Cerebellar nuclear complex (tissue), 1 donor: ENCODE measurements around the gene PHF19.
A peak's percentile ranks its signal among the peaks of the same experiment; 100 is the strongest.

ENCODE experiments used
- DNase-seq, 2 experiments: peaks; one replicate each; lab custom pipeline; 2025; lab: John Stamatoyannopoulos, UW

The PHF19 gene

DNA sequence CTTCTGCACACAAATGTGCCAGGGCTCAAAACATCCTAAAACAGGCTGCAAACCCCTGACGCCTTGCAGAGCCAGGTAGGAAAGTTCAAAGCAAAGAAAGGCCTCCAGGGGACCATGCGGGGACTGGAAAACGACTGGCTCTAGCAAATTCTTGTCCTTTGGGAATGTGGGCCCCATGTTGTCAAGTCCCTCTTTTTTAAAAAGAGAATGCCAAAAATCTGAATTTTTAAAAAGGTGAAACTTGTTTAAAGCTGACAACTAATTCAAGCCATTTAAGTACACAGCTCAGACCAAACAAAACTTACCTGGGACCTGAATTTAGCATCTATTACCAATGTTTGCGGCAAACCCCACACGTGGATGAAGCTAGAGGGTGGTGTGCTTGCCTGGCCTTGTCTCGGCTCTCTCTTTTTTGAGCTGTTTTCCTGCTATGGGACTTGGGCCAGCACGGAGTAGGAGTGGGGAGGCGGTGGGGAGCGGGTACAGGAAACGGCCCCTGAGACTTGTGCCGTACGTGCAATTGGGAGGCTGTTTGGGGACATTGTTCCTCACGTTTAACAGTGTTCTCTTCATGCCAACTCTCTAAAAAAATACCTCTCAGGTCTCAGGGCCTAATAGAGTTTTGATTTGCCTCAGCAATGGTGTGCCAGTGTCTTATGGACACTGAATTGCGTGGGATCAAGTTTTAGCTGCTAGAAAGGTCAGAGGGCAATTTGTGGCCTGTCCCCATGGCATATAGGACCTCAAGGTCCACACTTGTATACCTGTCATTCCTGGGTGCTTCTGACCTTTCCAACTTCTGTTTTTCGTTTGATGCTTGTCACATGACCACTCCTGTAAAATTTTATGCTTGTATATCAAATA is 15.1 kb upstream of the PHF19 start:
- no peak for DNase-seq

DNA sequence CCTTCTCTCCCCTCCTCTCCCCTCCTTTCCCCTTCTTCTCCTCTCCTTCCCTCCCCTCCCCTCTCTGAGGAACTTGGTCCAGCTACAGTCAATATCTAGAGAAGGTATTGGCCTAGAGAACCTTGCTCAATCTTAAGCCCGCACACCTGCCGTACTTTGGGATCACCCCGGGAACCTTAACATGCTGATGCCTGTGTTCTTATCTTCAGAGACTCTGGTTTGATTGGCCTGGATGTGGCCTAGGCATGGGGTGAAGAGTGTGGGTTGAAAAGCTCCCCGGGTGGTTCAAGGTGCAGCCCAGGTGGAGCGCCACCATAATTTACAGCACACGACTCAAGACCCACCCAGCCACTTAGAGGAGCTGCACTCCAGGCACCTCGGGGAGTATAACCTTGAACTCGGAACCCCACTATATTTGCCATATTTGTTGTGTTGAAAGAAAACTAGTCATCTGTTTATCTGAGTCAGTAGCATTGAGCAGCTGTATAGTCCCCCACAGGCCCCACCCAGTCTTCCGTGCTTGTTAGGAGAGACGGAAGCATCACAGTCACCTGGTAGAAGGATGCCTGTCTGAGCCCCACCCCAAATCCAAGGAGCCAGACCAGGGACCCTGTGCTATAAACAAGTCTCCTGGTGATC is 14.4 kb upstream of the PHF19 start:
- DNase-seq = no peak

DNA sequence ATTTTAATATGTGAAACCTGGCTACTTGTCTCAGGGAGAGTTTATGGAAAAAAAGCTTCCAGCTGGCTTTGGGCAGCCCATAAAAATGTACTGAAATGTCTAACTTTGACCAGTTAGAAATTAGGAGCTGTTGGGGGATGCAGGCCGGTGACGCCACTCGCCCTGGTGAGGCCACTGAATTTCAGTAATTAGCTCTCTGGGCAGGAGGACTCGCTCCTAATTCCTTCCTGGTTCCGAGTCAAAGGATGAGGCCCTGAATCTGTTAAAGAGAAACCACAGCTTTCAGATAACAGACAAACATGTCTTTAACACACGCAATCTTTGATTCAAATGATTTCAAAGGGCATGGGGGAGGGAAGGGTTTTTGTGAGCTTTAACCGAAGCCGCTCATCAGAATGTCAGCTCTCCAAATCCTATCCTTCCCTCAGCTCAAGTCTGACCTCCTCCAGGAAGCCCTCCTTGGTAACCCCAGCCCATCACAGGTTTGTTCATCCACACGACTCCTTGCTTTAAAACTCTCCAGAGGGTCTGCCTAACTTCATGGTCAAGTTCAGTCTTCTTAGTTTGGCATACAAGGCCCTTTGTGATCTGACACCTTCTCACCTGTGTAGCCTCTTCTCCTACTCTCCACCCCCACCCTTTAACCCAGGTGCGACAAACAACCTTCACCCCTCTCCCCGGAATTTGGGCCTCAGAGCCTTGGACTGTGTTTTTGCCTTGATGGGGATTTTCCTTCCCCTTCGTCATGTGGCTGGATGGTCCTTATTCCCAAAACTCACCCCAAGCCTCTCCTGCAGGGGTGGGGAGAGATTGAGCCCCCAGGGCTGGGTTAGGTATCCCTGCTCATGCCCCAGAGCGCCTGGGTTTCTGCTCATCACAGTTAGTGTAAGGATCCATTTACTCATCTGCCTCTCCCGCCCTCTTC is 13.6 kb upstream of the PHF19 start:
- DNase-seq = no peak

DNA sequence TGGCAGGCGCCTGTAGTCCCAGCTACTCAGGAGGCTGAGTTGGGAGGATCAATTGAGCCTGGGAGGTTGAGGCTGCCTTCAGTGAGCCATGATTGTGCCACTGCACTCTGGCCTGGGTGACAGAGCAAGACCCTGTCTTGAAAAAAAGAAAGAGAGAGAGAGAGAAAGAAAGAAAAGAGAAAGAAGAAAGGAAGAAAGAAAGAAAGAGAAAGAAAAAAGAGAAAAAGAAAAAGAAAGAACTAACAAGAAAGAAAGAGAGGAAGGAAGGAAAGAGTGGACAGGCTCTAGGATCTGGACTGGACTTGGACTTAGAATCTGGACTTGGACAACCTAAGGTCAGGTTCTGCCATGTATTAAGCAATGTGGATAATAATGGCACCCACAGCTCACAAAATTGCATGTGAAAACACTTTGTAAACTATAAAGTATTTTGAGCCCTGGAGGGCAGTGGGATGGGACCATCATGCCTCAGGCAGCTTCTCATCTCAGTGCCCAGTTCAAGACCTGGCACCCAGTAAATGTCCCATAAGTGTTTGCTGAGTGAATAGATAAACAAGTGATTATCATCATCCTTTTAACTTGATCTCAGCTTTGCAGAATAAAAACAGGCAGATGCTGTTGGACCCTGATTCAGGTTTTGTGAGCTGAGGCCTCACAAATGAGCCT is 12.8 kb upstream of the PHF19 start:
- no peak for DNase-seq

DNA sequence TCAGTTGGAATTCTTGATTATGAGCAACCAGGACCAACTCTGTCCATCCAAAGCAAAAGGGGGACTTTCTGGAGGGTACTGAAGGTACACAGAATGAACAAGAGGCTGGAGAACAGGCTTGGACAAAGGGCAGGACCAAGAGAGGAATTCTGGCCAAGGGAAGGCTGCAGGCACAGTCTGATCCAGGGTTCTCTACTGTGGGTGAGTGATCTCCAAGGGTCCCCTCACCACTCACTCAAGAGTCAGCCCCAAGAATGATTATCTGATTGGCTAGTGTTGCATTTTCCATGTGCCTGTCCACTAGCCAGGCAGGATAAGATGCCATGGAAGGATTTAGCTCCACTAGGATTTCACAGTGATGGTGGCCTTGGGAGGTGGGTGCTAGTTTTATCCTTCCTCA is 11.6 kb upstream of the PHF19 start:
- DNase-seq = no peak

DNA sequence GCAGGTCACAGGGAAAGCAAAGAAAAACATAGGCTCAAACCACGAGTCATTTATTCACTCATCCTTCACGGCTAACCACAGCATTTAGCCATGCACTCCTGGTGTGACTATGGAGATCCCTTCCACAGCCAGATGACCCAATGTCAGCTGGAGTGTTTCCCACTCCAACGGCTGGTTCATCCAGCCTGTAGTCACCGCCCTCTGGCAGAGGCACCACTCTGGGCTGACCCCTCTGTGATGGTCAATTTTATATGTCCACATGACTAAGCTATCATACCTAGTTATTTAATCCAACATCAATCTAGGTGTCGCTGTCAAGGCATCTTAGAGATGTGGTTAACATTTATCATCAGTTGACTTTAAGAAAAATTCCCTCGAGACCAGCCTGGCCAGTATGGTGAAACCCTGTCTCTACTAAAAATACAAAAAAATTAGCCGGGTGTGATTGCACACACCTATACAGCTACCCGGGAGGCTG is 9.5 kb upstream of the PHF19 start:
- DNase-seq = no peak

DNA sequence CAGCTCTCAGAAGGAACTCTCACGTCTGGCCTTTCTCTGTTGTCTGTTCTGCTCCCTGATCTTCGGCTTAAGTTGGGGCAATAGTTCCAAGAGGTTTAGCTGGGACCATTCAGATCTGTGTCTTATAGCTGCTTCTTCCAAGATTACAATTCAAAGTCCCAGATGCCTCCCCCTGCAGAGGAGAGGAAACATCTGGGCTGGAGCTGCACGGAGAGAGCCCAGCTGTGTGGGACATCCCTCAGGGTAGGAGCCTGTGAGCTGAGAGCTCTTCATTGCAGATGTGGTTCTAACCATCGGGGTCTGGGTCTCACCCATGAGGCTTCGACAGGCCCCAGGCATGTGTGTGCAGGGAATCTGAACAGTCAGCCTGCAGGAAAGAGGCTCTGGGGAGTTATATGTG is 9.0 kb upstream of the PHF19 start:
- no peak for DNase-seq

DNA sequence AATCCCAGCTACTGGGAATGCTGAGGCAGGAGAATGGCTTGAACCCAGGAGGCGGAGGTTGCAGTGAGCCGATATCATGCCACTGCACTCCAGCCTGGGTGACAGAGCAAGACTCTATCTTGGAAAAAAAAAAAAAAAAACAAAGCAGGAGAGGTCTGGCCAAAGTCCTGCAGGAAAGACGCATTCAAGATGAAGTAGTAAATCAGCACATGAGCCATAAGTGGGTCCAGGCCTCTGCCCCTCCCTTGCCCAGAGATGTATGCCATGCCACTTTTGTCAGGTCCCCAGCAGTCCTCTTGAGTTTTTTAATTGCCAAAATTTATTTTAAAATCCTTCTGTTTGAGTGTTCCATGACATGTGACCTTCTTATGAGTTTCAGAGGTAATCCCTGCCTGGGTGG is 8.5 kb upstream of the PHF19 start:
- DNase-seq = no peak

DNA sequence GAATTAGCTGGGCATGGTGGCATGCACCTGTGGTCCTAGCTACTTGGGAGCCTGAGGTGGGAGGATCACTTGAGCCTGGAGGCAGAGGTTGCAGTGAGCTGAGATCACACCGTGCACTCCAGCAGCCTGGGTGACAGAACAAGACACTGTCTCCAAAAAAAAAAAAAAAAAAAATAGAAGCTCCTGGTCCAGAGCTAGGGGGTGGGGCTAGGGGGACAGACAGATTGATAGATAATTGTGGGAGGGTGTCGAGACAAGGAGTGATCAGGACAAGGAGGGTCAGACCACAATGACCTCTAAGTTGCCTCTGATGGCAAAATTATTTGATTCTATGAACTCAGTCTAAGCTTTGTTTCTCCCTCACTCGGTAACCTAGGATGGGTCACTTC is 6.6 kb upstream of the PHF19 start:
- DNase-seq = no peak

DNA sequence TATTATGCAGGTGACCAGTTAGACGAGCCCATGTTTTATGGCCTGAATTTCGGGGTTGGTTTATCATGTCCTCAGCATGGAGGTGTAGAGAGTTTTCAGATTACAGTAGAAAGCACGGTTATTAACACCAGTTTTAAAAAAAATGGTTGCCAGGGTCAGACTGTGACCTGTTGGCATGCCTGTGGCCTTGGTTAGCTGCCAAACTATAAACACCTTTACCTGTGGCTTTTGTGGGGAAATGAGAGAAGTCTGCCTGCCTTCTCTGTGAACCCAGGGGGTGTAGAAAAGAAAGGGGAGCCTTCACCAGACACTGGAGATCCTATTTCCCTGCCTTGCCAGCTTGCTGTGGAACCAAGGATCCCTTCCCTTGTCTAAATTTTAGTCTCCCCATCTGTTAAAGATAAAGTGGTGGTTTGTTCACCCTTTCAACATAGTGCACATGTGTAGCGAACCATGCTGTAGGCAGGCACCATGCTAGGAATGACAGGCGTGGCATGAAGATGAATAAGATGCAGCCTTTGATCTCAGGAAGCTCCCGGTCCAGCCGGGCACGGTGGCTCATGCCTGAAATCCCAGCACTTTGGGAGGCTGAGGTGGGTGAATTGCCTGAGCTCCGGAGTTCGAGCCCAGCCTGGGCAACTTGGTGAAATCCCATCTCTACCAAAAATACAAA is 6.1 kb upstream of the PHF19 start:
- DNase-seq = no peak

DNA sequence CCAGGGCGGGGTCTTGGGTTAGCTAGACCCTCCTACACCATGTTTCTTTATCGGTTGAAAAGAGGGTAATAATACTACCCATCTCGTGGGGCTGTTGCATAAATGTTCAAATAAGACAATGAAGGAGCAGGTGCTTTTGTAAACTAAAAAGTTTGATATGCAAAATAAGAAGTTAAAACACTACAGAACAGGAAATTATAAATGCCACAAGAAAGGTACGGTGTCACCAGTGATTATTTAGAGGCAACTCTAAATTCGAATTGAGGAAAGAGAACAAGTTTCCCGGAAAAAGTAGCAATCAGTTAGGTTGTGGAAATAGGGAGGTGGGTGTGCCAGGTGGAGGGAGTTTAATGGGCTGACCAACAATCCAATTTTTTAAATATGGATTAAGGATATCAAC is 2.5 kb upstream of the PHF19 start:
- no peak for DNase-seq

DNA sequence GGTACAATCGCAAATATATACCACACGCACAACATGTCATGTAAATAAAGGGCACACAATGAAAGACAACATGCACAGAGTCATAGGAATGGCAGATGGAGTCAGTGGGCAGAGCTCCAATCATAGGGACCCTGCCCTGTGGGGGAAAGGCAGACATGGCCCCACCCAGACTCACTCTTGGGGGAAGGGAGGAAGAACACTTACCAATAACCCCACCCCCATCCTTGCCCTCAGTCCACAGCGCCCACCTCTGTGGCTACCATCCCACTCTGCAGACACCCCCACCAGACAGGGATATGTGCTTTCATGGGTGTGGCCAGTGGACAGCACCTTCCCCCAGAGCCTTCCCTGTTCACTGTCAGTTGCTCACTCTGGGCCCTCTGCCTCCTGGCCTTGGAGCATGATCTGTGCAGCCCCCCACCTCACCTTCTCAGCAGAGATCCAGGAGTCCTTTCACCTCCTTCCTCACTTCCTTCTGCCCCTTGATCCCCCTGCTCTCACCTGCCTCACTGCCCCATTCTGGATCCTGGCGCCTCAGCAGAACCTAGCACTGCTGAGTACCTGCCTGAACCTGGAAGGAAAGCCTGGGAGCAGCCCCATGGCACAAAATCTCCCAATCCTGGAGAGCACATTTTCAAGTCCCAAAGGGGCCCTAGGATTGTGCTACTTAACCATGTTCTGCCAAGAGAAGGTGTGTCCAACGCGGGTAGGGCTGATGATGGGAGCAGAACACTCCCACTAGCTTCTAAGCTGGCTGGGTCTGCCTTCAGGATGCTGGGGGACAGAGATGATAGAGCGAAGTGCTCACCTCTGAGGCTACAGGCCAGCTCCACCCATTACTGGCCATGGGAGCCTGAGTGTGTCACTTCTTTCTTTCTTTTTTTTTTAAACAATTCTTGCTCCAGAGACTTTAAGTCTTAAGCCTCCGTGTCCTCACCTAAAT is 1.5 kb upstream of the PHF19 start:
- DNase-seq = no peak

DNA sequence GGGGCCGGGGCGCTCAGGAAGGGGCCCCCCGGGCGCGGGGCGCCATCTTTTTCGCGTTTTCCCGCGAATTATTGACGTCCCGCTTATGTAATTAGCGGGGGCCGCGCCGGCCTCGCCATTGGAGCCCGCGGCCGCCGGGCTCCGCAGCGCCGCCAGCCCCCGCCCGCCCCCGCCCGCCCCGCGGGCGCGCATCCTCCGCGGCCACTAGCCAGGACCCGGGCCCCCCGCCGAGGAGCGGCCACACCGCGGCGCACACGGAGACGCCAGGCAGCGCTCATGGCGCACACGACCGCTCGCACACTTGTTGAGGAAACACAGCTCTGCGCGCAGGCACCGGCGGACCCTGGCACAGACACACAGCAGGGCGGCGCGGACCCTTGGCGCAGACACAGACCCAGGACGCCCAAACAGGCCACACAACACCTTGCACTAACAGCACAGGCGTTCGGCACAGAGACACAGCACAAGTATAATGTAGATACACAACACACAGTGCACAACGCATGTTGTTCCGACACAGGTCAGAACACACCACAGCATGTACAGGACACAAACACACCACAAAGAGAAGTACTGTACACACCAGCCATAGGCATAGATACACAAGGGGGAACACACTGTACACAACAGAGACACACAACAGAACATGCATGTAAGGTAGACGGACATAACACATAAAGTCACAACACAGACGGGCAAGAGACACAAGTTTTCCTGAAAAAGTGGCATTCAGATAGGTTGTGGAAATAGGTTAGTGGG is 467 bp upstream of the PHF19 start:
- DNase-seq = no peak

DNA sequence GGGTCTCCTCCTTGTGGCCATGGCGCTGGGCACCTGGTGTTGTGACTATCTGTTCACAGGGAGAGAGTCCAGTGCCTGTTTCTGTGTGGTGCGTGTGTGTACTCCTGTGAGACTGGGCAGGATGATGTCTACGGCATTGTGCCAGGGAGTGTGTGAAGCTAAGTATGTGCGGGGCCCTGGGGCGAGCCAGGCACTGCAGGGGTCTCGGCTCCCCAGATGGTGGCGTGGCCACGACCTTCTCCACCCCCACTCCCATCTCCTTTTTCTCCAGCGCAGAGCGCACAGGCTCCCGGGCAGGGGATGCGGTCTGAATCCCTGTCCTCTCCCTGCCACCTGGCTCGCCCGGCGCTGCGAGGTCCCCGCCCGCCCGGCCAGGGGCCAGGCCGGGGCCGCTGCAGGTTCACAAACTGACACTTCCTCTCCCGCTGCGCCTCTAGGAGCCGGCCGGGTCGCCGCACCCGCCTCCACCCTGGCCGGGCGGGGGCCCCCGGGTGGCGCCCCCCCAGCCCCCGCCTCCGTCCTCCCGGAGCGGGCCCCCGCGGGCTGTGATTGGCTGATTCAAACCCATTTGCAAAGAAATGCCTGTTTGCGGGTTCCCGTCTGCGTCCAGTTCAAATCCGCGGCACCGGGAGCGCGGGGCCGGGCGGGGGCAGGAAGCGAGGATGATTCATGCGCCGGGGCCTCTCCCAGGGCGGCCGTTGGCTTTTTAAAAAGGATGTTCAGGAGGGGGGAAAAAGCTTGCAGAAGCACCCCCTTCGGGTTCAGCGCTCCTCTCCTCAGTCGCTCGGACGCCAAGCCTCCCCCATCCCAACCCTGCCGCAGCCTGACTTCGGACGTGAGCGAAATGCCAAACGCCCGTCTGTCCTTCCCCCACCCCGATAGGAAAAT is 790 bp downstream of the PHF19 start:
- peak; percentile 30 to 61 for DNase-seq

DNA sequence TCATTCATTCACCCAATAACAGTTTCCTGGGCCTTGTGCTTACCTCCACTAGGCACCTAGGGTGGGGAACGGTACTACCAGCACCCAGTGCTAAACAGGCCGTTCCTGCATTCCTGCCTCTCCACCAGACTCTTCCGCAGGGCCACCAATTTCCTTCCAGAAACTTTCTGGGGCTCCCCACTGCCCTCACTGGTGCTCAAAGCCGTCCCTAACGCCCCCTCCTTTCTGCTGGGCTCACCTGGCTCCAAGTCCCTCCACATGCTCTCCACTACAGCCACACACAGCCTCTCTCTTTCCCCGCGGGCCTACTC is 1.4 kb downstream of the PHF19 start:
- DNase-seq = no peak

DNA sequence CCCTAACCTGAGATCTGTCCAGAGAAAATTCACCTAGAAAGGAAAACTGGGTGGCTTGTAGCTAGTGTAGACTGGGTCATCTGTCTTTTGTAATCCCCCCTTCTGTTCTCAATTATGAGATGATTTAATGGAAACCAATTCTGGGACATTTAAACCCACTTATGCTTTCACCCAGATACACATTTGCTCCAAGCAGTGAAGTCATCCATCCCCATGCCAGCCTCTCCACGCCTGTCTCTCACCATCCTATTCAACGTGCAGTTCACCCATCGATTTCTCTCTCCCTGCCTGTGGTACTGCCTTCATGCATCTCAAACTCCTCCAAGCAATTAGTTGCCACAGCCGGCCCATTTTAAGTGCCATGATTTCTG is 1.8 kb downstream of the PHF19 start:
- no peak for DNase-seq

DNA sequence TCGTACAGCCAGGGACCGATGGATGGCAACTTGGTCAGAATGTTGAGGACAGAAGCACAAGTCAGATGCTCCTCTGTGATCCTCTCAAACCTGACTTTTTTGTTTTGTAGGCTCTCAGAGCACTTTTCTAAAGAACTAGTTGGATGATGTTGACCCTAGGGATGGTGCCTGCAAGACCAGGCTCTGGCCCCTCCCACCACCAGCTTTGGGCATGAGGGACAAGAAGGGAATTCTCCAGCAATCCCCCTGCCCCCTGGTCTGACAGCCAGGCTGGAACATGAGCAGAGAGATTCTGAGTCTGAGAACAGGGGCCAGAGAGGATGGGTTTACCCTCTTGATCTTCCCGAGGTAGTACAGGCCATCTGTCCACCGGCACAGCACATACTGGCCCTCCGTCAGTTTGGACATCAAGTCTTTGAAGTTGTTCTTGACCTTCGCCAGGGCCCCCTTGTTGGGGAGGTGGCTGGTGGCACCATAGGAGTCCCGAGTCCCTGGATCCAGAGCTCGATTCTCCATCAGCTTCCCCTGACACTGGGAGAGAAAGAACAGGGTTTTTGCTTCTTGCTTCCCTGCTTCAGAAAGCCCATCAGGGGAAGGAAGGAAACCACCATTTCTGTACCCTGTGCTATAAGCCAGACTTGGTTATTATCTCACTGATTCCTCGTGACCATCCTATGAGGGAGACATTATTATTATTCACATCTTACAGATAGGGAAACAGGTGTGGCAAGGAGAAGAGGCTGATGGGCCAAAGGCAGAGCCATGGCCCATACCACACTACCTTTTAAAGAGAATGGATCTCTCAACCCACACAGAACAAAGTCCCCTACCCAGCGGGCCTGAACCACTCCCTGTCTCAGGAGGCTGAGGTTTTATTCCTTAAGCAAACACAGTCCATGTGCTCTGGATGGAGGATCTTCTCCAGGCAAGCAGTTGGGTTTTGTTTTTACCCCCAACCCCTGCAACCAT is 2.5 kb downstream of the PHF19 start:
- no peak for DNase-seq

DNA sequence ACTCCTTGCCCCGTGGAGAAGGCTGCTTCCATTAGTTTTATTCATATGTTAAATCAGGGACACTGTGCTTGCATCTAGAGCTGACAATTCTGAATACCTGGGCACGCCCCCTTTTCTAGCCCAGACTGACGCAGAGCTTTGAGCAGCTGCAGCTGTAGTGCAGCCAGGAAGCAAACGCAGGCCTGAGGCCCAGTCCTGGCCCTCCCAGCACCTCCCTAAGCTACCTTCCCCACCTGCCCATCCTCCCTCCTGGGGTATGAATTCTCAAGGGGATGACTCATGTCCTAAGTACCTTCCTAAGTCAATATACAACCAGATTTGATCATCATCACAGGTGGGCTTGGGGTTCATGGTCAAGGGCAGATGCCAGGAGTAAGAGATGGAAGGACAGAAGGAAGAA is 3.5 kb downstream of the PHF19 start:
- no peak for DNase-seq
